Fibroblast of skin of scalp (primary cell): ENCODE measurements around the gene ASGR2.
"Not testable (repeated sequence)": the region's sequence is repeated elsewhere in the genome, so short reads cannot be mapped to it uniquely, and the experiment has no call there.

Source experiments
- DNase-seq: peaks from one replicate; pipeline ENCODE4 v3.0.0-alpha.2; 2013

ASGR2 gene

DNA sequence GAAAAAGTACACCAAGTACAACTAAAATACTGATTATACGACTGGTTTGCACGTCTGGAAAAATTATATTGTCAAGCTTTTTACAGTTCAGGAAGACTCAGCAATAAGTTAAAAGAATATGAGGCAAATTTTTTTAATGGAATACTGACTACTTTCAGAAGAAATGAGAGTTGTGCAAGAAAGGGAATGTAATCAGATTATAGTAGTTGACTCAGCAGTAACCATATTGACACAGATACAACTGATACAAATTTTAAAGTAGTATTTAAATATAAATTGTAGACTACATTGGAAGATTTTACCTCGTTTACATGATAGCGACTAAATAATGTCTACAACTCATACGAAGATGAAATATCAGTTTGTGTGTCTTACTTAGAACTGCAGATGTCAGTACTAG is 16.7 kb downstream of the ASGR2 start:
- DNase-seq = no peak

DNA sequence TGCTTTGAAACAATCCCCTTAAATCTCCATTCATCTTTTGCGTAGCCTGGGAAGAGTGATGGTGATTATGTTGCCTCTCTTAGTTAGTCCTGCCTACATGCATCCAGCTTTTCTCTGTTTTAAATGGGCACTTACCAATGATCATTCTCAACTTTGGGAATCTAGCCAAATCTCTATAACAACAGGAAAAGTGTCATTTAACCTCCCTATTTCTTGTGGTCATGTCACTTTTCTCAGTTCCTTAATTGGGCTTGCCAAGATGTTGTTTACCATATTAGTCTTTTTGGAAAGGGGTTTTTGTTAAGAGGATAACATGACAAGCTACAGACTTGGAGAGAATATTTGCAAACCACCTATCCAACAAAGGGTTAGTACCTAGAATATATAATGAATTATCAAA is 19.0 kb downstream of the ASGR2 start:
- DNase-seq = no peak

DNA sequence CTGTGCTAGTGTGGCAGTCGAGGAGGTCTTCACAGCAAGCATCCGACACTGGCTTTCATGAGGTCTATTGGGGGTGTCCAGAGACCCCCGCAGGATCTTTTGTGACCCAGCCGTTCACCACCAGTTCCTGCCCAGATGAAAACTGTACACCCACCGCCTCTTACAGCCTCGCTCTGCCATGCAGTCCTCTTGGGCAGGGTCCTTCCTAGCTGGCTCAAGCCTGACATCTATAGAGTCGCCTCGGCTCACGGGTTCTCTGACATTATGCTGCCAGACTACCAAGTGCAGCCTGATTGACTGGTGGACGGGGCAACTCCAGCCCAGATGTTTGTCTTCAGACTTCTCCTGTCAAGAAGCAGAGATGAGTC is 20.0 kb downstream of the ASGR2 start:
- DNase-seq = no peak

DNA sequence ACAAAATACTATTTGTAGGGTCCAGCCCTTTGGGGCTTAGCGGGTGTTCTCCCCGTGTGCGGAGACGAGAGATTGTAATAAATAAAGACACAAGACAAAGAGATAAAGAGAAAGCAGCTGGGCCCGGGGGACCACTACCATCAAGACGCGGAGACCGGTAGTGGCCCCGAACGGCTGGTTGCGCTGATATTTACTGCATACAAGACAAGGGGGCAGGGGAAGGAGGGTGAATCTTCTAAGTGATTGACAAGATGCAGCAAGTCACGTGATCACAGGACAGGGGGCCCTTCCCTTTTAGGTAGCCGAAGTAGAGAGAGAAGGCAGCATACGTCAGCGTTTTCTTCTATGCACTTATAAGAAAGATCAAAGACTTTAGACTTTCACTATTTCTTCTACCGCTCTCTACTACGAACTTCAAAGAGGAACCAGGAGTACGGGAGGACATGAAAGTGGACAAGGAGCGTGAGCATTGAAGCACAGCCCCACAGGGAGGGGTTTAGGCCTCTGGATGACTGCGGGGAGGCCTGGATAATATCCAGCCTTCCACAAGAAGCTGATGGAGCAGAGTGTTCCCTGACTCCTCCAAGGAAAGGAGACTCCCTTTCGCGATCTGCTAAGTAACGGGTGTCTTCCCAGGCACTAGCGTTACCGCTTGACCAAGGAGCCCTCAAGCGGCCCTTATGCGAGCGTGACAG is 23.2 kb downstream of the ASGR2 start:
- DNase-seq = not testable (repeated sequence)

DNA sequence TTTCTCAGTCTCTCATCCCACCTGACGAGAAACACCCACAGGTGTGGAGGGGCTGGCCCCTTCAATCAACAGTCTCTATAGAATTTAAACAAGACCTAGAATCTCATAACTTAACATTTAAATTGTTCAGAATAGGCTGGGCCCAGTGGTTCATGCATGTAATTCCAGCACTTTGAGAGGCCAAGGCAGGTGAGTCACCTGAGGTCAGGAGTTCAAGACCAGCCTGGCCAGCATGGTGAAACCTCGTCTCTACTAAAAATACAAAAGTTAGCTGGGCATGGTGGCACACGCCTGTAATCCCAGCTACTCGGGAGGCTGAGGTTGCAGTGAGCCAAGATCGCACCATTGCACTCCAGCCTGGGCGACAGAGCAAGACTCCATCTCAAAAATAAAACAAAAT is 25.1 kb downstream of the ASGR2 start:
- not testable (repeated sequence) for DNase-seq

DNA sequence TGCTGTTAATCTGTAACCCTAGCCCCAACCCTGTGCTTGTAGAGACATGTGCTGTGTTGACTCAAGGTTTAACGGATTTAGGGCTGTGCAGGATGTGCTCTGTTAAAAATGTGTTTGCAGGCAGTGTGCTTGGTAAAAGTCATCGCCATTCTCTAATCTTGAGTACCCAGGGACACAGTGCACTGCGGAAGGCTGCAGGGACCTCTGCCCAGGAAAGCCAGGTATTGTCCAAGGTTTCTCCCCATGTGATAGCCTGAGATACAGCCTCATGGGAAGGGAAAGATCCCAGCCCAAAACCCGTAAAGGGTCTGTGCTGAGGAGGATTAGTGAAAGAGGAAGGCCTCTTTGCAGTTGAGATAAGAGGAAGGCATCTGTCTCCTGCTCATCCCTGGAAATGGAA is 26.2 kb downstream of the ASGR2 start:
- not testable (repeated sequence) for DNase-seq

DNA sequence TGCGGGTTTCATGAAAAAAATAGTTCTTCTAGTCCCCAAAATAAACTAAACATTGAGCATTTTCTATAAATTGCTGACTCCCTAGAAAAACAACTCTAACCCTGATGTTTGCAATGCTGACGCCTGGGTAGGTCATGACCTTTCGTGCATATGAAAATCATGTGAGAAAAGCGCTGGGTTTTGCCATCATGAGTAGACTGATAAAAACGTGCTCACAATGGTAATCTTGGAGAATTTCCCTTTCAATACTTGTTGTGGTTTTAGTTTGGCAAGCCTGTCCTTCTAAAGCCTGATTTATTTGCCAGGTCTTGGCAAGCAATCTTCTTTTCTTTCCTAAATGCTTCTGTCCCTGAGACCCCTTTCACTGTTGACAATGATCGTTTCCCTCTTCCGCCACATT is 30.5 kb downstream of the ASGR2 start:
- no peak for DNase-seq

DNA sequence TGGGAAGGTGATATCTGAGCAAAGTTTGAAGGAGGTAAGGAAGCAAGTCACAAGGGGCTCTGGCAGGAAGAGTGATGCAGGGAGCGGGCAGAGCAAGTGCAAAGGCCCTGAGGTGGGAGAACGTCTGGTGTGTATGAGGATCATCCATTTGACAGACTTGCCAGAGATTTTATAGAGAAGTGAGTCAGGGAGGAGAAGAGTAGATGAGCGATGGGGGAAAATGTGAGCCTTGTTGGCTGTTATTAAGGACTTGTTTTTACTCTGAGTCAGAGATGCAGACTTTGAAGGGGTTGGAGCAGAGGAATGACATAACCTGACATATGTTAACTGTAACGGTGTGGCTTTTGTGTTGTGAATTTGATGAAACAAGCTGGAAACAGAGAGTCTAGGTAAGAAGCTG is 31.0 kb downstream of the ASGR2 start:
- DNase-seq = no peak

DNA sequence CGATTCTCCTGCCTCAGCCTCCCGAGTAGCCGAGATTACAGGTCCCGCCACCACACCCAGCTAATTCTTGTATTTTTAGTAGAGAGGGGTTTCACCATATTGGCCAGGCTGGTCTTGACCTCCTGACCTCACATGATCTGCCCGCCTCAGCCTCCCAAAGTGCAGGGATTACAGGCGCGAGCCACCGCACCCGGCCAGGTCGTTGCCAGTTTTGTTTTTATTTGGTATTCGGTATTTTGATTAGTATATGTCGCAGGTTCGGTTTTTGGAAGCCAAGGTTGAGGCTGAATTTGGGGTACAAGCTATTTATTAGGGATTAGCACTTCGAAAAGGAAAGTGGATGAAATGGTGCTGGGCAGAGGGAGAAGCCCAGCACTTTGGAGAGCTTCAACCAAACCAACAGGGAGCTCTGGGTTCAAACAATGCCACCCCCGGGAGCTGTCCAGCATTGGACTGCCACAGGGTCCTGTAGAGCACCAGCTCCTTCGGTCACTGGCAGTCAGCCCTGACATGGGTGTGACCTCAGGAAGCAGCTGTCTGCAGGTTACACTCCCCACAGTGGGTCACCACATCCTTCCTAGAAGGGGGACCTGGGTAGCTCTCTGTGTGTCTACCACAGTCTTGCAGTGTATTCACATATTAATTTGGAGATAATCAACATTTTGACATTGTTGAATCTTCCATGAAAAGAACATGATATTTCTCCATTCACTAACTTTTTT is 33.1 kb downstream of the ASGR2 start:
- DNase-seq = no peak

DNA sequence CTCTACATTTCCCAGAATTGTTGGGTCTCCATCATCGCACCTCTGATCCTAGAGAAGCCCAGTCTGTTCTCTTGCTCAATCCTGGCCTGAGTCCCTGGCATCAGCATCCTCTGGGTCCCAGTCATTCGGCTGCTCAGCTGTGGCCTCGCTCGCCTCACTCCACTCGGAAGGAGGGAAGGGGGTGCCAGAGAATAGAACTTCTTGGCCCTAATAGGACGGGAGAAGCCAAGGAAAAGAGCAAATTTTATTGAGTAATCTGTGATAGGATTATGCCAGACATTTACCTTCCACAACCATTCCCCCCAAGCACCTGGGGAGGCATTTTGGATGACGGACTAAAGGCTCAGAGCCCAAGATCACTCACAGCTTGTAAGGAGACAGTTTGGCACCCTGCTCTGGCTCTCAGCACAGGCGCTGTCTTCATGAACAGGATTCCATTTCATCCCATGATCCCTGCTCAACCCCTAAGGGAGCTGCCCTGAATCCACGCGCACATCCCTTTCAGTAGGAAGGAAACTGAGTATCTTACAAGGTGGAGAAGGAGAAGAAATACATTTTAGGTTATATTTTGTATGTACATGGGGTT is 34.1 kb downstream of the ASGR2 start:
- DNase-seq = no peak

DNA sequence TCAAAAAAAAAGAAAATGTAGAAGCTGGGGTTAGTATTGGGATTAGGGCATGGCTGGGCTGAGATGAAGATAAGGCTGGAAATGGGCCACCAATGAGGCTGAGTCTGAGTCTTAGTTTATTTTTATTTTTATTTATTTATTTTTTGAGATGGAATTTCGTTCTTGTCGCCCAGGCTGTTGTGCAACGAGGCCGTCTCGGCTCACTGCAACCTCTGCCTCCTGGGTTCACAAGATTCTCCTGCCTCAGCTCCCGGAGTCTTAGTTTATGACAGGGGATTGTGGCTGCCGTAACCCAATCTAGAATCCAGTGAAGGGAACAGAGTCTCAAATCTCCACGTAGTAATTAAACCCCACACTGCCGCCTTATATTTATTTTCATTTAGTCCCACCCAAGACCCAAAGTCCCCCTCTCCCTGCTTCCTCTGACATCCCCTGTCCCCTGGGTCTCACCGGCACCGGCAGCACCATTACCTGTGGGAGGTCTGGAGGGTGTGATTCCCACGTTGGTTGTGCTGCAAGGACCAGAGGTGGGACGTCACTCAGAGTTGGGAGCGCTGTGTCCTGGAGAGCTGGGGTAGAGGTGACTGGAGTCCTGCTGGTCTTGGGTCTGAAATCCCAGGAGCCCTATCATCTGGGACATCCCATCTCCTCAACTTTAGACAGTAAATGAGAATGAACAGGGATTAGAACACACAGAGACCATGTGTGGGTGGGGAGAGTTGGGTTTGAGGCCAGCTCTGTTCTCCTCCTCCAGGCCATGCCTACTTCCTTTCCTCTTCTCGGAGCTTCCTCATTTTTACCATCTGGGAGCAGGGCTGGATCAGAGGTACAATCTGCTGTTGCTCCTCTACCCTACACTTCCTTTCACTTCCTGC is 34.8 kb downstream of the ASGR2 start, which contains the start of gene CLEC10A:
TSS of gene CLEC10A (minus strand) at position 671 of the 875 bp plus-strand sequence. CDS start 1,439 bp downstream, outside the sequence.
- no peak for DNase-seq

DNA sequence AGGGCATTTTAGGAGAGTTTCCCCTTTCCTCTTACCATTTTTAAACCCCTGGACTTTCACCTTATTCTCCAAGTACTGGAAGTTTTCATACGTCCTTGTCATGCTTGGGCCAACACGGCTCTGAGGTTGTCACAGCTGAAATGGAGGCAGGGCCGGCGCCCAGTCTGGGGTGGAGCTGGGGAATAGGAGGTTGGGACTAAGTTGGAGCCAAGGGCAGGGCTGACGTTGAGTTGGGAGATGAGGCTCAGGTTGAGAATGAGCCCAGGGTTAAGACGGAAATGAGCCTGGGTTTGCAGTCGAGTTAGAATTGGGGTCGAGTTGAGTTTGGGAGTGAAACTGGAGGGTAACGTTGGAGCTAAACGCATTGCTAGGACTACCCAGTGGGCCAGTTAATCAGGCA is 35.9 kb downstream of the ASGR2 start:
- no peak for DNase-seq

DNA sequence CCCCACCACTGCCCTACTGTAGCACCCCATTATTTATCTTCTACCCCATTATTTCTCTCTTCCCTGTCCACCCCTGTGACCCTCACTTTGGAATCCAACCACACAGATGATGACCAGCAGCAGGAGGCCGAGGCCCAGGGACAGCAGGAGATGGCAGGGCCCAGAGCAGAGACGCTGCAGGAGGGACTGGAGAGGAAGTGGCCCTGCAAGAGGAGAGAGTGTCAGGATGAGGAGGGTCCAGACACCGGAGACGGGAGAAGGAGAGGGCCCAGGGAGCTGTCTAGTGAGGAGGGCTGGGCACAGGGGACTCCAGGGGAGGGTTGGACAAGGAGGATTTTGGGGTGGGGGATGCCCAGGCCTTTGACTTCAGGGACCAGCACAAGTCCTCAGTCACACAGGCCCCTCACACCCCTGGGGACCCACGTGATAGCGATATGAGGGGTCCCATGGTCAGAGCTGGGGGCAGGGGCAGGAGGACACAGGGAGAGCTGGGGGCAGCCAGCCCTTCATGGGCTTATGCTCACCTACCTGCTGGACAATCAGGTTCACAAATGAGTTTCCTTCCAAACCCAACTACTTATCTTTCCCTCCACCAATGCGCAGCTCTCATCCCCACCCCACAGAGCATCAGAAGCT is 36.6 kb downstream of the ASGR2 start:
- DNase-seq = no peak

DNA sequence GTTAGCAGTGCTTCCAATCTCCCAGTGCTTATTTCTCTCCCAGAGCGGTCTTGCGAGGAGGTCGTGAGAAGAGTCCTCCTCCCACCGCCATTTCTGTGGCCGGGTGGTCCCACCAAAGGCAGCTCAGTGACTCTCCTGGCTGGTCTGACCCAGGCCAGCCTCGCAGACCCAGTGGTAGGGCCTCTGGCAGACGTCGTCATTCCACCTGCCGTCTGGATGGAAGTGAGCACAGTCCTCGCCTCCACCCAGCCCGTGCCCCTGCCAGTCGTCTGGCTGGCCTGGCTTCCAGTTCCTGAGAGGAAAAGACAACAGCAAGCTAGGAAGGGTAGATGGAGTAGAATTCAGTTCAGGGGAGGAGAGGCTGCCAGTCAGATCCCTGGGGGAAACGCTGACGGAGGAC is 39.7 kb downstream of the ASGR2 start:
- no peak for DNase-seq

DNA sequence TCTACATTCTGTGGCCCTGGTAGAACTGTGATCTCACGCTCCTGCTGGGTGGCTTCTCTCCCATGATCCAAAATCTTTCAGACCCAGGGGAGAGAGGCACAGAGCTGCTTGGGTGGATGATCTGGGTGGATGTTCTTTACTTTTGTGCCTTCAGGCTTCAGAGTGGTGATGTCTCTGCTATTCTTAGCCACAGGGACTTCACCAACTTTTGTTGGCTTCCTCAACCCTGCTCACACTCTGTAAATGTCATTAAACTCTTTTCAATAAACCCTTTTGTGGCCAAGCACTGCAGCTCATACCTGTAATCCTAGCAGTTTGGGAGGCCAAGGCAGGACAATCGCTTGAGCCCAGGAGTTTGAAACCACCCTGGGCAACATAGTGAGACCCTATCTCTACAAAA is 42.2 kb downstream of the ASGR2 start:
- DNase-seq = no peak

DNA sequence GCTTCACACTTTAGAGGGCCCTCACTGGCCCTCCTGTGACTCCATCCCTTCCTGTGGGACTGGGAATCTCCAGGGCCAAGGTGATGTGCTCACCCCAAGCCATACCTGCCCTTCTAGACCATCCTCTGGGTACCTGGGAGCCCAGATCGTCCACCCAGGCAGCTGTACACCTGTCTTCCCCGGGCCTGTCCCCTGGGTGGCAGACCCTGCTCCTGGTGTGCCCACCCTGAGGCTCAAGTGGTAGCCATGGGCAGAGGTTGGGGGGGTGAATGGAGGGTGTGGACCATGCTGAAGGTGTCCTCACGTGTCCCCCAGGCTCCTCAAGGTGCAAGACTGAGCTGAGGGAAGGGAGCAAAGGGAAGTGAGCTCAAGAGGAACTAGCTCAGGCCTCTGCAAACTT is 43.9 kb downstream of the ASGR2 start:
- DNase-seq = no peak

DNA sequence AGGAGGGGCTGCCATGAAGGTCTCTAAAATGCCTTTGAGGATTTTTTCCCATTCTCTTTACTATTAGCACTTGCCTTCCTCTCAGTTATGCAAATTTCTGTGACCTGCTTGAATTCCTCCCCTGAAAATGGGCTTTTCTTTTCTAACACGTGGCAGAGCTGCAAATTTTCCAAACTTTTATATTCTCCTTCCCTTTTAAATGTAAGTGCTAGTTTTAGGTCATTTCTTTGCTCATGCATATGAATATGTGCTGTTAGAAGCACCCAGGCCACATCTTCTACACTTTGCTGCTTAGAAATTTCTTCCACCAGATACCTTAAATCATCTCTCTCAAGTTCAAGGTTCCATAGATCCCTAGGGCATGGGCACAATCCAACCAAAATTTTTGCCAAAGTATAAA is 46.4 kb downstream of the ASGR2 start:
- DNase-seq = no peak

DNA sequence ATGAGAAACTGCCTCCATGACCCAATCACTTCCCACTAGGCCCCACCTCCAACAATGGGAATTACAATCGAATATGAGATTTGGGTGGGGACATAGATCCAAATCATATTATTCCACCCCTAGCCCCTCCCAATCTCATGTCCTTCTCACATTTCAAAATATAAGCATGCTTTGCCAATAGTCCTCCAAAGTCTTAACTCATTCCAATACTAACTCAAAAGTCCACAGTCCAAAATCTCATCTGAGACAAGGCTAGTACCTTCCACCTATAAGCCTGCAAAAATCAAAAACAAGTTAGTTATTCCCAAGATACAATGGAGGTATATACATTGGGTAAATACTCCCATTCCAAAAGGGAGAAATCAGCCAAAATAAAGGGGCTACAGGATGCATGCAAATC is 47.4 kb downstream of the ASGR2 start:
- DNase-seq = no peak

DNA sequence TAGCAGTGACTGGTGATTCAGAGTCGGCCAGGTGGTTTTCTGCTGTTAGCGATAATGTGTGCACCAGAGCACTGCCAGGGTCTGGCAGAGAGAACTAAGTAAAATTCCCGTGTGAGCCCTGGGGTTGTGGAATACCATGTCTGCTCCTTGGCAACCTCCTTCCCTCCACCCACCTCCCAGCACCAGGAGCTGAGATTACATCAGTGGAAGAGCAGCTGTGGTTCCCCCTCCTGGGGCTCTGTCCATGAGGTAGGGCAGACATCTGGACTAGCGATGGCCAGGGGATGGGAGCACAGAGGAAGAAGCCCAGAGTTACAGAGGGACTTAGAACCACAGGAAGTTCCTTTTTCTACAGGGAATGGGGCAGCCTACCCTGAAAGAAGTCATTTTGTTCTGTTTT is 50.4 kb downstream of the ASGR2 start:
- no peak for DNase-seq

DNA sequence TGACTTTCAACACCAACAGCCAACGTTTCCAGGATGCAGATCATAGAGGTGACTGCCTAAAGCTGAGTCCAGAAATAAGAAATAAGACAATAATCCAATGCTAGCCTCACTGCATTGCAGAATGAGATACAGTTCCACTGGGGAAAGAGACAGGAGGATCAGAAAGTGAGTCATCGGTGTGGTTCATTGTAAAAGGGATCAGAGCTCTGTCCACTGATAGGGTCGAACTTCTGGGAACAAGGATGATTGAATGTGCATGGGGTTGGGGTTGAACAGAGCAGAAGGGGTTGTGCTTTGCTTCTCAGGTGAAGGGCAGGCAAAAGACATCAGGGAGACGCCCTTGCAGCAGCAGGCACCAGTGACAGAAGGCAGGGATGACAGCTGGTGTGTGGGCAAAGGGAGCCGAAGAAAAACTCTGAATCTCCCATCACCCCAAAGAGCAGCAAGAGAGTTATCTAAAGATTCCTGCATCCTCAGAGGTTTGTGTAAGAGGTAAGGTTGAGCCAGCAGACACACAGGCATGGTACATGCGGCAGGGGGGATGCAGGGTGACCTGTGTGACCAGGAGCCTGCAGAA is 51.0 kb downstream of the ASGR2 start:
- DNase-seq = no peak

DNA sequence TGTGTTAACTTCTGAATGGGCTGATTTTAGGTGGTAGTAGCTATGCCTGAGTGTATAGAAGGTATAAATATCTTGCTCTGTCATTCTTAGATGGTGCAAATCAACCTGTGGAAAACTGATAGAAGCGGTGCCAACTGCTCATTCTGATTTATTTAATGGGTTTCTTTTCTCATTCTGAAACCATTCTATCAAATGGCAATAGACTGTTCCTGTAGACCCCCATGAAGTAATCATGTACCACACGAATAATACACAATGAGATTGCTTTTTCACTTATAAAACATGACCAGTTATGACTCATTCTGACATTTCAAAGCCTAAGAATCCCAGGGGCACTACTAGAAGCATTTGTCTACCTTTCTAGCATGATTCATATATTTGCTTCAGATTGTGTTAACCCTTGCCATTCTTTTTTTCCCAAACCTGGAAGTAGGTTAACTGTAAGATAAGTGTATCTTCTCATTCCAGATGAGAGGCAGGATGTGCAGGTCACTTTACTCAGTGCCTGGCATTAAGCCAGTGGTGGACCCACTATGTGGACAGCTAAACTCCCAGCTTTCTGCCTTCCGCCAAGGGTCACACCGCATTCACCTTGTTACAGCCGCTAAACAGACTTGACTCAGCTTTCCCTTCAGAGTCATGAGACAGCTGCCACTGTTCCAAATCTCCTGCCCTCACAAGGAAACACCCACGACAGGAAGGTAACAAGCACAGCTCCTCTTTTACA is 54.3 kb downstream of the ASGR2 start:
- no peak for DNase-seq
